Choroid plexus epithelial cell (primary cell): ENCODE measurements around the gene ARTN.

Experiments used
- DNase-seq: peaks from one replicate; pipeline ENCODE4 v3.0.0-alpha.2; 2010; ENCODE audit warnings: low read depth
- H3K4me3 ChIP-seq: 2 replicates; pipeline ENCODE4 v1.5.1; 2011; ENCODE audit warnings: low read depth, mild to moderate bottlenecking, control low read depth, low read length, moderate library complexity
- CTCF ChIP-seq: conservative IDR thresholded peaks from 2 replicates; pipeline ENCODE4 v1.5.1; 2011; ENCODE audit warnings: low read depth, mild to moderate bottlenecking, control low read depth, inconsistent platforms, low read length, moderate library complexity

ARTN gene

GRCh38 chr1:43912607-43913006 is 21.0 kb upstream of the ARTN start:
- TF ChIP-seq CTCF: no peak
- DNase-seq: peak; percentile 75

GRCh38 chr1:43913051-43913501 is 20.5 kb upstream of the ARTN start:
- no peak overlapping the region for H3K4me3 ChIP-seq
- DNase-seq: no peak
- TF ChIP-seq CTCF: no peak

More at GRCh38 chr1:43912607-43913006, 21.0 kb upstream of the ARTN start:
- no peak overlapping the region for H3K4me3 ChIP-seq

- no peak overlapping the region for H3K4me3 ChIP-seq
- no peak for DNase-seq
- TF ChIP-seq CTCF: no peak
Observed at GRCh38 chr1:43913666-43914360, 19.8 kb upstream of the ARTN start.

- DNase-seq: no peak
- TF ChIP-seq CTCF: no peak
- H3K4me3 ChIP-seq: no peak overlapping the region
Observed at GRCh38 chr1:43914576-43915525, 18.8 kb upstream of the ARTN start.

- TF ChIP-seq CTCF: no peak
- H3K4me3 ChIP-seq: no peak overlapping the region
- DNase-seq: no peak
Observed at GRCh38 chr1:43919906-43920305, 13.7 kb upstream of the ARTN start.

- TF ChIP-seq CTCF: no peak
- no peak for DNase-seq
- no peak overlapping the region for H3K4me3 ChIP-seq
Observed at GRCh38 chr1:43921022-43921421, 12.6 kb upstream of the ARTN start.
